Esophagus squamous epithelium (tissue), 5 donors: ENCODE measurements around the gene IGF1R. TPM values are rescaled to one million over a fixed set of nuclear protein-coding genes. Genes with fewer than 3 reads are reported as not detected.

ENCODE experiments used
- DNase-seq: peaks from one replicate; lab custom pipeline; 2025; lab: John Stamatoyannopoulos, UW
- H3K27ac ChIP-seq, 4 donors: fragments of 200-600 bp; sonication (generic); one replicate each; pipeline ENCODE4 v1.5.1; 2016 to 2019; ENCODE audit warnings: mild to moderate bottlenecking in 1 of 4
- H3K27me3 ChIP-seq, 4 donors: fragments of 200-600 bp; sonication (generic); 1 replicate in 3 of 4; 2 replicates in 1 of 4; pipeline versions ENCODE4 v1.5.1 to v1.6.0; 2017 to 2021; ENCODE audit warnings: antibody characterized with exemption in 1 of 4
- H3K36me3 ChIP-seq, 3 donors: fragments of 200-600 bp; sonication (generic); one replicate each; pipeline ENCODE4 v1.5.1; 2016 to 2019
- H3K4me1 ChIP-seq, 3 donors: fragments of 200-600 bp; sonication (generic); one replicate each; pipeline ENCODE4 v1.5.1; 2017 to 2019
- H3K4me3 ChIP-seq, 4 donors: fragments of 200-600 bp; sonication (generic); 1 replicate in 3 of 4; 2 replicates in 1 of 4; pipeline ENCODE4 v1.5.1; 2016 to 2019; ENCODE audit warnings: mild to moderate bottlenecking in 2 of 4, moderate library complexity in 1 of 4
- H3K9me3 ChIP-seq, 3 donors: fragments of 200-600 bp; sonication (generic); one replicate each; pipeline ENCODE4 v1.5.1; 2016 to 2019
- CTCF ChIP-seq, 6 experiments: fragments of 450-650 bp in 4 of 6; fragments of 200-600 bp in 2 of 6; sonication (generic) in 2 of 6; IDR thresholded peaks; one replicate each; pipeline ENCODE4 v1.5.1; 2016 to 2019; ENCODE audit warnings: antibody characterized with exemption in 6 of 6, mild to moderate bottlenecking in 4 of 6, moderate library complexity in 4 of 6
- POLR2A ChIP-seq, 4 donors: fragments of 450-650 bp; IDR thresholded peaks; one replicate each; pipeline ENCODE4 v1.6.1; 2017; ENCODE audit warnings: antibody characterized with exemption in 4 of 4, mild to moderate bottlenecking in 4 of 4, moderate library complexity in 3 of 4
- WGBS, 2 donors: methylation state at CpG; one replicate each; pipeline ENCODE4 v1.1.5; 2018; 5-methylcytosine and 5-hydroxymethylcytosine counted together
- intact Hi-C: fragments of 100-400 bp; cut with DNase I; formaldehyde crosslinking; loops from one replicate; pipeline ENCODE4 v1.15.0; 2022
- total RNA-seq, 4 donors: library from RNA; depleted of rRNA; stranded (reverse); fragments of >200 nt; gene quantifications; one replicate each; pipeline ENCODE4 v1.1.0, GENCODE V29; 2016
- donor health status: DM: yes; HTN: yes; CAD: no.

IGF1R gene
- total RNA-seq, 4 donors from 2014 or later, result 20.5 to 54.8 (median 40.4) TPM

GRCh38 chr15:98883478-98883877, 235.1 kb downstream of the IGF1R start:
- no peak for TF ChIP-seq CTCF (IDR thresholded peaks at IDR 0.05)
- no peak for TF ChIP-seq POLR2A (IDR thresholded peaks at IDR 0.05)
- no peak for DNase-seq
- H3K4me1 ChIP-seq, result peaks cover 11 to 59% (median 15%) of the 10 kb centered on the region in 3 donors
- H3K27me3 ChIP-seq, result no peaks in the 10 kb centered on the region
- intact Hi-C loops, result no loop called here
- no peaks in the 10 kb centered on the region for H3K36me3 ChIP-seq
- no peaks in the 10 kb centered on the region for H3K9me3 ChIP-seq
- H3K4me3 ChIP-seq, result no peak overlapping the region
- H3K27ac ChIP-seq, result peak overlapping the region in 3 of 4 donors; percentile 33 to 43 (median 38)
- WGBS, 2 donors, result 83 to 87% methylated on average over 2 to 11 of the region's 11 CpGs

DNA sequence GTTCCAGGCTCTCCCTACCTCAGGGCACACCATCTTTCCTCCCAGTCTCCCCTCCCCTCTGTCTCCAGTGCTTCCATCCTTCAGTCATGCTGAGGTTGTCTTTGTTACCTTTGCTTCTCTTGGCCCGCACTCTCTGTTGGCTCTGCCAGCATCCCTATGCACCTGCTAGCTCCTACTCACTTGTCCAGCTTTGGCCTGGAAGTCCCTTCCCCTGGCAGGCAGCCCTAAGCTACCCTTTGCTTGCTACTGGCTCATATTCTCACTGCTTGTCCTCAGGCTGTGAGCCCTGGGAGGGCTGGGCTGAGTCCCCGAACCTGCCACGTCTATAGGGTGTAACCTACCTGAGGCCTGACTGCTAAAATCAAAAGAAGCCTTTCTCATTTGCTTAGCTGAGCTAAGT, 236.6 kb downstream of the IGF1R start:
- Histone ChIP-seq H3K27ac (peak overlapping the region in 3 of 4 donors; percentile 1 to 32 (median 31)), H3K4me1 (peaks cover 11 to 62% (median 15%) of the 10 kb centered on the region in 3 donors), H3K36me3 (no peaks in the 10 kb centered on the region), H3K4me3 (no peak overlapping the region), H3K27me3 (no peaks in the 10 kb centered on the region), H3K9me3 (no peaks in the 10 kb centered on the region)
- 43 to 67% methylated on average over 1 to 3 of the region's 3 CpGs for WGBS, 2 donors
- TF ChIP-seq CTCF (IDR thresholded peaks at IDR 0.05) (no peak), POLR2A (IDR thresholded peaks at IDR 0.05) (no peak)
- intact Hi-C loops, result no loop called here
- no peak for DNase-seq

DNA sequence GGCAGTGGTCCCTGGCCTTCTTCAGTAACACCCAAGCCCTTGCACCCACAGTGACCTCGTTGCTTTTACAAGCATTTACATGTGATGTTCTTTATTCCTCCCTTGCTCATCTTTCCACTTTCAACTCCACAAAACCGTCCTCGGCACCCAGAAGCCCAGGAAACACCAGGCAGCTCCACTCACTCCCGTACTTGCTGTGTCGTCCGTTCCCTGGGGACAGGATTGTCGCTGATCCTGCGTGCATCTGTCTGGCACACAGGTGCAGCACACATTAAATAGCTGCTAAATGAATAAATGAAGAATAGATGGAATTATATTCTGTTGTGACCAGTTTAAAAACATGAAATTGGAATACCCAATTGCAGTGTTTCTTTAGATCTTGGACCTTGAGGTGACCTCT, 239.6 kb downstream of the IGF1R start:
- no peaks in the 10 kb centered on the region for H3K27me3 ChIP-seq
- intact Hi-C loops, result no loop called here
- H3K4me1 ChIP-seq, result peaks cover 5 to 44% (median 11%) of the 10 kb centered on the region in 3 donors
- no peak for DNase-seq
- no peaks in the 10 kb centered on the region for H3K9me3 ChIP-seq
- TF ChIP-seq POLR2A (IDR thresholded peaks at IDR 0.05) (no peak), CTCF (IDR thresholded peaks at IDR 0.05) (no peak)
- H3K4me3 ChIP-seq, result no peak overlapping the region
- H3K27ac ChIP-seq, result no peak overlapping the region
- WGBS, 2 donors, result 91 to 93% methylated on average over 8 of the region's 8 CpGs
- H3K36me3 ChIP-seq, result peaks cover 0 to 15% (median 0%) of the 10 kb centered on the region in 3 donors

DNA sequence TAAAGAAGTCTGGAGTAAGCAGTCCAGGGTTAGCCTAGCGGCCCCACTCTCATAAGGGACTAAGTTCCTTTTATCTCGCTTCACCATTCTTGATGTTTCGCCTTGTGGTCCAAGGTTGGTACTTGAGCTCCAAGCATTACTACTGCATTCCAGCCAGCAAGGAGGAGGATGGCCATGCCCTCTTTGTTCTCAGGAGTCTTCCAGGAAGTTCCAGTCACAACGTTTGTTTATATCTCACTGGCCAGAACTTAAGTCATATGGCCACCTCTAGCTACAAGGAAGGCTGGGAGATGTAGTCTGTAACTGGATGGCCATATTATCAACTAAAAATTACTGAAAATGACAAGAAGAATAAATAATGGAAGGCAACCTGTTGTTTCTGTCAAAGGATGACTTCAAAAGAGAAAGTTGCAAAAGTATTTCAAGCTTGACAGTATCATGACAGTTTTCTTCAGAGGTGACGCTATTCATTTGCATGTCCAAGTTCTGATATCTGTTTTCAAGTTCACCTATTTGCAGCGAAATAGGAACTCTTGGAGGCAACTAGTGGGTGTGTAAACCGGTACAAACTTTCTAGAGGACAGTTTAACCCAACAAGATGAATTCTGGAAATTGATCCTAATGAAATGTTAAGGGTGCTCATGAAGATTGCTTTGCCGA, 240.6 kb downstream of the IGF1R start:
- Histone ChIP-seq H3K4me3 (no peak overlapping the region), H3K27me3 (no peaks in the 10 kb centered on the region), H3K36me3 (peaks cover 0 to 15% (median 0%) of the 10 kb centered on the region in 3 donors), H3K27ac (no peak overlapping the region), H3K9me3 (no peaks in the 10 kb centered on the region), H3K4me1 (peaks cover 5 to 41% (median 9%) of the 10 kb centered on the region in 3 donors)
- DNase-seq, result no peak
- 79 to 84% methylated on average over 8 of the region's 8 CpGs for WGBS, 2 donors
- TF ChIP-seq POLR2A (IDR thresholded peaks at IDR 0.05) (no peak), CTCF (IDR thresholded peaks at IDR 0.05) (no peak)
- intact Hi-C loops, result no loop called here

DNA sequence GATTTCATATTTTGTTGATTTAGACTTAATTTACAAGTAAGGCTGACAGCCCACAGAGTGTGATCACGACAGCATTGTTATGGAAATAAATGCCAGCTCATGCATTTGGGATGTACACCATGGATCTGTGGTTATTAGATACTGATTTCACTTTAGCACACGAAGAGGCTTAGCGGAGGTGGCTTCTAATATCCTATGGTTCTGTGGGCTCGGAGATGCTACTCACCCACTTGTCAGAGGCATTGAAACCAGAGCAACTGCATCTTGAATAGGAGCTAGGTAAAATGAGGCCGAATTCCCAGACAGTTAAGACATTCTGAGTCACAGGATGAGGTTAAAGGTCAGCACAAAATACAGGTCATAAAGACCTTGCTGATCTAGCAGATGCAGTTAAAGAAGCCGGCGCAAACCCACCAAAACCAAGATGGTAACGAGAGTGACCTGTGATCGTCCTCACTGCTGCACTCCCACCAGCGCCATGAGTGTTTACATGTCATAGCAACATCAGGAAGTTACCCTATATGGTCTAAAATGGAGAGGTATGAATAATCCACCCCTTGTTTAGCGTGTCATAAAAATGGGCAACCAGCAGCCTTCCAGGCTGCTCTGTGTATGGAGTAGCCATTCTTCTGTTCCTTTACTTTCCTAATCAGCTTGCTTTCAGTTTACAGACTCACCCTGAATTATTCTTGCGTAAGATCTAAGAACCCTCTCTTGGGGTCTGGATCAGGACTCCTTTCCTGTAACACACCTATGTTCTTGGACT, 241.8 kb downstream of the IGF1R start:
- H3K9me3 ChIP-seq, result no peaks in the 10 kb centered on the region
- peaks cover 0 to 22% (median 0%) of the 10 kb centered on the region in 3 donors for H3K36me3 ChIP-seq
- 69 to 80% methylated on average over 12 of the region's 12 CpGs for WGBS, 2 donors
- DNase-seq, result no peak
- no peaks in the 10 kb centered on the region for H3K27me3 ChIP-seq
- H3K4me3 ChIP-seq, result no peak overlapping the region
- peaks cover 0 to 36% (median under 1%) of the 10 kb centered on the region in 3 donors for H3K4me1 ChIP-seq
- intact Hi-C loops, result no loop called here
- H3K27ac ChIP-seq, result no peak overlapping the region
- TF ChIP-seq CTCF (IDR thresholded peaks at IDR 0.05), result no peak
- no peak for TF ChIP-seq POLR2A (IDR thresholded peaks at IDR 0.05)
